Chondrocyte (in vitro differentiated cells): ENCODE data around the gene FUBP3. TPM values are rescaled to one million over a fixed set of nuclear protein-coding genes. Genes with fewer than 3 reads are reported as not detected.
"Not testable (repeated sequence)": the region's sequence is repeated elsewhere in the genome, so short reads cannot be mapped to it uniquely, and the experiment has no call there.

Experiments
- DNase-seq: peaks from one replicate; pipeline ENCODE4 v3.0.0; 2021; ENCODE audit warnings: mixed read lengths, low spot score
- H3K27ac Mint-ChIP-seq: one replicate; pipeline ENCODE4 v1.8.0; 2021; ENCODE audit warnings: mild to moderate bottlenecking, moderate library complexity, mixed read lengths; ENCODE audit not compliant: unreplicated experiment
- H3K27me3 Mint-ChIP-seq: 2 replicates; pipeline ENCODE4 v1.8.0; 2021; ENCODE audit warnings: low read depth, mixed read lengths
- H3K36me3 Mint-ChIP-seq: 2 replicates; pipeline ENCODE4 v1.8.0; 2021; ENCODE audit warnings: low read depth, mixed read lengths
- H3K4me1 Mint-ChIP-seq: 2 replicates; pipeline ENCODE4 v1.8.0; 2021; ENCODE audit warnings: low read depth, mild to moderate bottlenecking, mixed read lengths
- H3K4me3 Mint-ChIP-seq: one replicate; pipeline ENCODE4 v1.8.0; 2021; ENCODE audit warnings: mild to moderate bottlenecking, moderate library complexity, mixed read lengths; ENCODE audit not compliant: unreplicated experiment
- H3K9me3 Mint-ChIP-seq: 2 replicates; pipeline ENCODE4 v1.8.0; 2021; ENCODE audit warnings: low read depth, mixed read lengths
- total RNA-seq: library from RNA; stranded (reverse); gene quantifications from 3 replicates; pipeline ENCODE4 v1.2.1, GENCODE V29; 2021
- TF ChIP-seq, protein P1 (sequence below): fragments of 200-600 bp; sonication (generic); IDR thresholded peaks from 2 replicates; pipeline ENCODE4 v1.5.0; 2021; ENCODE audit warnings: antibody characterized with exemption, mild to moderate bottlenecking, moderate library complexity

FUBP3 gene
- total RNA-seq, 1 donor from 2014 or later: 52.8 TPM

DNA sequence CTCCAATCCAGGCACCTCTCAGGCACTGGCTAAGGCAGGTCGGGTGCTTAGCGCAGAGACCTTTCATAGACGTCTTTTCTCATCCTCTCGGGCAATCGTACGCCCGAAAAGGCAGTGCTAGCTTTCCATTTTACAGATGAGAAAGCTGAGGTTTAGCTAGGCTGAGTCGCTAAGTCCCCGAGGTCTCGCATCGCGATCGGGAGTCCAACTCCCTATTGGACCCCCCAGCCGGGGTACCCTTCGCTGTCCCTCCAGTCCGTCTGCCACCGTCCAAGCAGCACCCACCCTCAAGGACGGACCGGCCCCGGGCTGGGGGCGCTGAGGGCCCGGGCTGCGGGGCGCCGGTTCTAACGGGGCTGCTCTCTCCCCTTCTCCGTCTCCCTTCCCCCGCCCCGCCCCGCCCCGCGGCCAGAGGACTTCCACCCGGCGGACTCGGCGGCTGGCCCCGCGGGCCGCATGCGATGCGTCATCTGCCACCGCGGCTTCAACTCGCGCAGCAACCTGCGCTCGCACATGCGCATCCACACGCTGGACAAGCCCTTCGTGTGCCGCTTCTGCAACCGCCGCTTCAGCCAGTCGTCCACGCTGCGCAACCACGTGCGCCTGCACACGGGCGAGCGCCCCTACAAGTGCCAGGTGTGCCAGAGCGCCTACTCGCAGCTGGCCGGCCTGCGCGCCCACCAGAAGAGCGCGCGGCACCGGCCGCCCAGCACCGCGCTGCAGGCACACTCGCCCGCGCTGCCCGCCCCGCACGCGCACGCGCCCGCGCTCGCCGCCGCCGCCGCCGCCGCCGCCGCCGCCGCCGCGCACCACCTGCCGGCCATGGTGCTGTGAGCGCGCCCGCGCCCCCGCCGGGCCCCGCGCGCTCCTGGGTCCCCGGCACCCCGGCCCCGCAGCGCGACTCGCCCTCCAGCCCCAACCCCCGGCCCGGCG lies 101.7 kb downstream of the FUBP3 start:
- H3K9me3 Mint-ChIP-seq: no peaks in the 10 kb centered on the region
- H3K4me1 Mint-ChIP-seq: peaks cover 7% of the 10 kb centered on the region
- H3K27ac Mint-ChIP-seq: no peak overlapping the region
- peak; percentile 95 for DNase-seq
- H3K27me3 Mint-ChIP-seq: peaks cover 3% of the 10 kb centered on the region
- TF ChIP-seq, protein P1, sequence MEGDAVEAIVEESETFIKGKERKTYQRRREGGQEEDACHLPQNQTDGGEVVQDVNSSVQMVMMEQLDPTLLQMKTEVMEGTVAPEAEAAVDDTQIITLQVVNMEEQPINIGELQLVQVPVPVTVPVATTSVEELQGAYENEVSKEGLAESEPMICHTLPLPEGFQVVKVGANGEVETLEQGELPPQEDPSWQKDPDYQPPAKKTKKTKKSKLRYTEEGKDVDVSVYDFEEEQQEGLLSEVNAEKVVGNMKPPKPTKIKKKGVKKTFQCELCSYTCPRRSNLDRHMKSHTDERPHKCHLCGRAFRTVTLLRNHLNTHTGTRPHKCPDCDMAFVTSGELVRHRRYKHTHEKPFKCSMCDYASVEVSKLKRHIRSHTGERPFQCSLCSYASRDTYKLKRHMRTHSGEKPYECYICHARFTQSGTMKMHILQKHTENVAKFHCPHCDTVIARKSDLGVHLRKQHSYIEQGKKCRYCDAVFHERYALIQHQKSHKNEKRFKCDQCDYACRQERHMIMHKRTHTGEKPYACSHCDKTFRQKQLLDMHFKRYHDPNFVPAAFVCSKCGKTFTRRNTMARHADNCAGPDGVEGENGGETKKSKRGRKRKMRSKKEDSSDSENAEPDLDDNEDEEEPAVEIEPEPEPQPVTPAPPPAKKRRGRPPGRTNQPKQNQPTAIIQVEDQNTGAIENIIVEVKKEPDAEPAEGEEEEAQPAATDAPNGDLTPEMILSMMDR: no peak
- peak overlapping the region; percentile 69 for H3K4me3 Mint-ChIP-seq
- H3K36me3 Mint-ChIP-seq: no peaks in the 10 kb centered on the region

DNA sequence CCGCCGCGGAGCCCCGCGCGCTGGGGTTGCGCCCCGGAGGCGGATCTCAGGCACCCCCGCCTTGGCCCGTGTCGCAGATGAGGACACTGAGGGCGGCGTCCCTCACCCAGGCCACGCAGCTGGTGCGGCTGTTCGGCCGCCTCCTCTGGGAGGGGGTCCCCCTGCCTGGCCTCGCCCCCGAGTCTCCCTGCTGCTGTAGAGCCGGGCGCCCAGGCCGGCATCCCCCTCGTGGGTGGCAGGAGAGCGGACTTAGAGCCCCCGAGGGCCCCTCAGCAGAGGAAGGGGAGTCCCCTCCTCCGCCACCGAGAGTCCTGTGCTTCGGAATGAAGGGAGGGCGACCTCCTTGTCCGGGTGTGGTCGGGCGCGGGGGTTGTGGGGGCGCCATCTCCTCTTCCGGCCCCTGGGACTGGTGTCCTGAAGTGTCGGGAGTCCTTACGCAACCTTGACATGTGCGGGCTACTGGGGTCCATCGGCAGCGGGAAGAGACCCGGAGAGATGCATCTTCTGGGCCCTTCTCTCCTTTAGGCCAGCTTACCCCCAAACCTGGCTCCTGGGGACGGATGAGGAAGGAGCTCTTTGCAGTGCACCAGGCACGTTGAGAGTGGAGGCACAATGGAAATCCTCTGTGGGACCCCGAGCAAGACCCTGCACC lies 102.5 kb downstream of the FUBP3 start:
- no peaks in the 10 kb centered on the region for H3K36me3 Mint-ChIP-seq
- no peak overlapping the region for H3K27ac Mint-ChIP-seq
- H3K4me3 Mint-ChIP-seq: peak overlapping the region; percentile 69
- peaks cover 3% of the 10 kb centered on the region for H3K27me3 Mint-ChIP-seq
- no peaks in the 10 kb centered on the region for H3K9me3 Mint-ChIP-seq
- DNase-seq: no peak
- TF ChIP-seq, protein P1: no peak
- H3K4me1 Mint-ChIP-seq: peaks cover 7% of the 10 kb centered on the region

DNA sequence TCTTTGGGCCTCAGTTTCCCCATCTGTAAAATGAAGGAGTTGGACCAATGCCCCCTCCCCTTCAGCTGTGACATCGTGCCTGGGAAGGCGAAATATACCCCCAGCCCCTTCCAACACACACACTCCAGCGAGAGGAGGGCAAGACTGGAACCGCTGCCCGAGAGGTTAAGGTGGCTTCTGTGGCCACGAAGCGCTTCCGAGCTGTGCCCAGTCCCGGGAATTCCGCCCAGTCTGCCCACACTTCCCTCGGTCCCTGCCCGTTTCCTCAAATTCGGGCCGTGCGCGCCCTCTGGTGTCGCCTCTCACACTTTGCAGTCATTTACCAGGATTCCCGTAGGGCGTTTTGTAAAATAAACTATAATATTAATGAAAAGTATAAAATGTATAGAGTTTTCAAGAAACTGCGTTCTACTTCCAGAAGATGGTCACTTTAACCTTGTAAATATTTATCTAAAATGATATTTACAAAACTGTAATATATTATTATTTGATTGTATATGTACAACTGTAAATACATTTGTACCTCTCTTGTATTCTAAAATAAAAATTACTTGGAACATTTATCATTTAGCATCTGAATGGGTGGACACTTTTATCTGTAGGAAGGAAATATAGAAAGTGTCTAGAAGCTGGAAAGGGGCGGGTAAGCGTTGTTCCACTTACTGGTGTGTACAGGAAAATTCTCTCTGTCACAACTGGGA lies 103.2 kb downstream of the FUBP3 start:
- H3K27me3 Mint-ChIP-seq: no peaks in the 10 kb centered on the region
- H3K9me3 Mint-ChIP-seq: no peaks in the 10 kb centered on the region
- TF ChIP-seq, protein P1: peak; percentile 92
- no peaks in the 10 kb centered on the region for H3K36me3 Mint-ChIP-seq
- no peak overlapping the region for H3K27ac Mint-ChIP-seq
- DNase-seq: no peak
- peaks cover 7% of the 10 kb centered on the region for H3K4me1 Mint-ChIP-seq
- peak overlapping the region; percentile 69 for H3K4me3 Mint-ChIP-seq

DNA sequence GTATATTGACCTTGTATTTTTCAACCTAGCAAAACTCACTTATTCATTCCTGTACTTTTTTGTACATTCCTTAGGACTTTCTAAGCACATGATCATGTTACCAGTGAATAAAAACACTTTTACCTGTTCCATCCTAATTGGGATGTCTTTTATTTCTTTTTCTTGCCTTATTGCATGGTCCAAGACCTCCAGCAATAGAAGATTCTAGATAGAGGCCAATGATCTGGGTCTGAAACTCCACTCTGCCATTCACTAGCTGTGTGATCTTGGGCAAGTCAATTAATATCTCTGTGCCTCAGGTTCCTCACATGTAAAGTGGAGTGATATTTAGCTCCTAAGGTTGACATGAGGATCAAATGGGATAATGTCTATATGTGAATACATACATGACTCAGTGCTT lies 105.7 kb downstream of the FUBP3 start:
- no peak overlapping the region for H3K27ac Mint-ChIP-seq
- no peaks in the 10 kb centered on the region for H3K27me3 Mint-ChIP-seq
- H3K36me3 Mint-ChIP-seq: no peaks in the 10 kb centered on the region
- H3K4me3 Mint-ChIP-seq: no peak overlapping the region
- H3K4me1 Mint-ChIP-seq: peaks cover 7% of the 10 kb centered on the region
- TF ChIP-seq, protein P1: no peak
- no peaks in the 10 kb centered on the region for H3K9me3 Mint-ChIP-seq
- DNase-seq: no peak

DNA sequence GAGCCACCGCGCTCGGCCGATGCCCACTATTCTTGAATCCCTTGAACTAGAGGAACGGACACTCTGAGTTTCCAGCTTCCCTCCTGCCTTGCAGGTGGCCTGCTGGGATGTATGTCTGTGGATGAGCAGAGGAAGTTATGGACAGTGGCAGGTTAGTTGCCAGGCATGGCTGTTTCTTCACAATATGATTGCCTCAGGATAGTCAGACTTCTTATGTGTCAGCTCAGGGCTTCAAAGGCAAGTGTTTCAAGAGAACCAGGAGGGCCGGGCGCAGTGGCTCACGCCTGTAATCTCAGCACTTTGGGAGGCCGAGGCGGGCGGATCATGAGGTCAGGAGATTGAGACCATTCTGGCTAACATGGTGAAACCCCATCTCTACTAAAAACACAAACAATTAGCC lies 106.6 kb downstream of the FUBP3 start:
- not testable (repeated sequence) for H3K4me3 Mint-ChIP-seq, DNase-seq, H3K36me3 Mint-ChIP-seq, H3K9me3 Mint-ChIP-seq, H3K27me3 Mint-ChIP-seq, H3K27ac Mint-ChIP-seq
- H3K4me1 Mint-ChIP-seq: peaks cover 12% of the 10 kb centered on the region
